IPS DF 4.7 (cell line): ENCODE data around the gene DGKD.

Experiments used
- DNase-seq: peaks from one replicate; pipeline ENCODE4 v3.0.0-alpha.2; 2013; ENCODE audit warnings: low spot score; ENCODE audit errors: extremely low read depth

DGKD gene

DNA sequence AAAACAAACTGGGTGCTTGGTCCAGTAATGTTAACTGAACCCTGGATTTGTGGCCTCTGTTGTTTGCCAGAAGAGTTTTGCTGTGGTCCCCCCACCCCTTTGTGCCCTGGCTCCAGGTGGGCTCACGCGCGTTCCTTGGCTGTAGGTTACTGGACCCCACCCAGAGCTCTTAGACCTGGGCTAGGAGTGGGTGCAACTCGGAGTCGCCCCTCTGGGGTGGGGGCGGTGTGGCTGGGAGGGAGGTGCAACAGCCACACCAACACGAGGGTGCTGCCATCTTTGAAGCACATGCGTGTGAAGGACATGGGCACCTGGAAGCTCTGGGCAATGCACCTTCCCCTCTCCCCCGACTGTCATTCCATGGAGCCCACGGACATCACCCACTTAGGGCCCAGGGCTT, 119.6 kb downstream of the DGKD start:
- DNase-seq: no peak

DNA sequence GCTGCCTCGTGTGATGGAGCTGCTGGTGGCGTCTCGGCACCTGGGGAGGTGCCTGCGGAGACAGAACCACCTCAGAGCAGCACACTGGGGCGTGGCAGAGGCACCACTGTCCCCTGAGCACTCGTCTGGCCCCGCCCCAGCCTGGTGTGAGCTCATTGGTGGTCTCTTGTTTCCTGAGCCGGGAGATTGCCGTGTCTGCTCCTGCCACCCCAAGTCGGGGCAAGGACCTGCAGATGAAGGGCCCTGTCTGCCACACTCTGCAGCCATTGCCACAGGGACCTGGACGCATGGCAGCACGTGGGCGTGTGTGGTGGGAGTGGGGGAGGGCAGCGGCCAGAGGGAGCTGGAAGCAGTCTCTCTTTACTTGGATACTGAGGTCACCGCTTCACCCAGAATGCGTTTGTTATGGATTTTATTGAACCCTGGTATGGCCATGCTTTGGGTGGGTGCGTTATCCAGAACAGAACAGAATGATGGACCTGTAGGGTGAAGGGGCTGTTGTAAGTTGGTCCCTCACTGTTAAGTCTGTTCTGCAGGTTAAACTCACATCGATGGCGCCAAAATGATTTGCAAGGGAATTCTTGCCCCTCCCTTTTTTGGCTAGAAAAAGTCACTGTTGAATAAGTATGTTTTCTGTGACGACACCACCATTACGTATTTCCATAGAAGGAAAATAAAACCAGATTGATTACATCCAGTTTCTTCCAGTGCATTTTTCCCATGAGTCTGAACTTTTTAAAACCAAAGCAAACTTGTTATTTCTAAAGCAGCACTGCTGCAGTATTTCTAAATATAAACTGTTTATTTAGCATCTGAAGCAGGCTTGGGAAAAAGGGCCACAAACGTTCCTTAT, 120.2 kb downstream of the DGKD start:
- no peak for DNase-seq

DNA sequence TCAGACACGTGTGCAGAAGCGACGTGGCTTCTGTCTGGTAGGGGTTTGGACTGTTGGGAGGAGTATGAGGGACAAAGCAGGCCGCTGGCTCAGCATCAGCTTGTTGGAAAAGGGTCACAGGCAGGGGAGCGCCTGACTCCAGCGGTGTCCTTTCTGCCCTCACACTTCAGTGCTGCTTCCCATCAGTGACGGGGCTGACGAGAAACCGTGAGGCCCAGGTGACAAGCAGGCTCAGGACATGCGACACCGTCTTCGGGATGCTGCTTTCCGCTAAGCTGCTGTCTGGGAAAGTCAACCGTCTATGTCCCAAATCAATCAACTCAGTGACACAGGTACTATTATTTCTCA, 121.7 kb downstream of the DGKD start:
- DNase-seq: no peak

DNA sequence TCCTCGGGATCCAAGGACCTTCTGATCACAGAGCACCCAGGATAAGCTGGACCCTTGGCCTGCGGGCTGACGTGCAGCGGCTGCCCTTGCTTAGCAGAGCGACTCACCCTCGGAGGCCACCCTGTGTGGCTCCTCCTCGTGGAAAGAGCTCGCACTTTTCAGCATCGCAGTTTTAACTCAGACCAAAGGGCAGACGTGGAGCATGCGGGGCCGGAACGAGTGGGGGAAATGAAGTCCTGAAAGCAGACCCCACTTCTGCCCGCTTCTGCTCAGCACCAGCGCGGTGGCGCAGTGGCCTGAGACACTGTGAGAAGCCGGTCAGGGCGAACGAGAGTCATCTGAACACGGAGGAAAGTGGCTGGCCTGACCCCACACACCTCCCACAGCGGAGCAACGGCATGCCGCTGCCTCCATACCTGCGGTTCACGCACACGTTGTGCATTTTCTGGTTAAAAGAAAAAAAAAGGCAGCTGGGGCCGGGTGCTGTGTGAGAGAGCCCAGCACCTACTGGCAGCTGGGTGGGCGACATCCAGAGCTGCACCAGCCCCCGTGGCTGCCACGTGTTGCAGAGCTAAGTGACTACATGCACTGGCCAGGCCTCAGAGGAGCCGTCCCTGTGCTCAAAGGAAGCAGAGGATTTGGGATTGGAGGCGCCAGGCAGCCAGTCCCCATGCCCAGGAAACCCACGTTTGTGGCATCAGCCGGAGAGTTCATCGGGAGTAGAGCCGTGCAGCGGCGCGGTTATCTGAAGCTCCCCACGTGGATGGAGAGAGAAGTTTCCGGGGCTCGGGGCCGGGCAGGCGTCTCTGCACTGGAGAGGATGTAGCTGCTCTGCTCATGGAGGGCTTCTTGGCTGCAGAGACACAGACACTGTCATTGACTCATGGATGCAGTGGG, 122.6 kb downstream of the DGKD start:
- DNase-seq: no peak

DNA sequence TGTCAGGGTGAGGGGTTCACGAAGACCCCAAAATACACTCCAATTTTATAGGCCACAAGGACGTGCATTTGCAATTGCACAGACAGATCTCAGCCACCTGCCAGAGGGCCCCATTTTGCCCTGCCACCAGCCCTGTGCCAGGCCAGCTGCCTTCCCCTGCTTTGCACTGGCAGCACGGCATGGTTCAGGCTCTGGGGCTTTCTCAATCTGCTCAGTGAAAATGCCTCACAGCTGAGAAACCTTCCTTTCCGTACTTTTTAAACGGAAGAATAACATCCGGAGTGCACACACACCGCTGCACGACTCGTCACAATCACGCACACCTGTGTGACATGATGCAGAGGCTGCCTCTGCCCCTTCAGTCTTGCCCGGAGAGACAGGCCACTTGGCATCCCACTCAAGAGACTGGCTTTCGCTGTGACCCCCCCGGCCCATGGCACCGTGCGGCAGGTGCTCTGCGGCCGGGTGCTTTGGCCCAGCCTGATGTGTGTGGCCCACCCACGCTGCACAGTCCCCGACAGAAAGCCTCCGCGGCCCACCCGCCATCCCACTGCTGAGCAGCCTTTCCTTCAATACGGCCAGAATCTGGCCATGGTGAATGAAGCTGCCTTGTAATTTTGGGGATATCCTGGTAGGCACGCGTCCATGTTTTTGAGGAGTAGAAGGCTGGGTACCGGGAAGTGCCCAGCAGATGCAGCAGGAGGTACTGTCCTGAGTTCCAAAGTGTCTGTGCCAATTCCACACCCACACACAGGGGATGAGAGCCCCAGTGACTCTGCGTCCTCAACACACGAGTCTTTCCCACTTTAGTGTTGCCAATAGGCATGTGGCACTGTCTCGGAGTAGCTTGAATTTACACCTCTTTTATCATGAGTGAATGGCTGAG, 123.5 kb downstream of the DGKD start:
- no peak for DNase-seq

DNA sequence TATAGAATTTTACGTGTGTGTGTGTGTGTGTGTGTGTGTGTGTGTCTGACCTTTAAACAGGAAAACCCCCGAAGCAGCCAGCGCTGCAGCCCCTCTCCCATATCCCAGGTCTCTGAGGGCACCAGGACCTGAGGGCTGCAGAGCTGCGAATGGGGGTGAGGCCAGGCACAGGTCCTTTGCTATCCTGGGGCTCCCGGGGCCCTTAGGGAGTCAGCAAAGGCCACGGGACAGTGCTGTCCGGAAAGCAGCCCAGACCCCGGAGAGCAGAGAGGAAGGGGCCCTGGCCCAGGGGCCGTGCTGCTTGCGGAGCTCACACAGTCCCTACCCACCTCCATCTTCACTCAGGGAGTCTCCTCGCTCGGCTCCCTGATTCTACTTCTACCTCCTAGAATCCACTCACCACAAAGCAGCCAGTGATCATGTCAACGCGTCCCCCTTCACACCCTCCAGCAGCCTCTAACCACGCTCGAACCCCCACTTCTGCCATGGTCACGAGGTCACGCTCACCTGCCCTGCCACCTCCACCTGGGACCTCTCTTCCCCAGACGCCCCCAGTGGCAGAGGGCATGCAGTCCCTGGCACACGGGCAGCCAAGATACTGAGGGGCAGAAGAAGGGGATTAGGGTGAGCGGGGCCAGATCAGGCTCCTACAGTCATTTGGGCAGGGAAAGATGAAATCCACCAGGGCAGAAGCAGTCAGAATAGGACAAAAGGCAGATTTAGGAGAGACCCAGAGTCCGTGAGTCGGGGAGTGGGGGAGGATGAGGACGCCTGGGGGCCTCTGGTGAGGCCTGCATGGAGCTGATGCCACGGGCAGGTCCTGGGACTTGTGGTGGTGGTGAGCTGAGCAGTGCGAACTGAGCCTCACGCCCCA, 125.6 kb downstream of the DGKD start:
- DNase-seq: no peak

DNA sequence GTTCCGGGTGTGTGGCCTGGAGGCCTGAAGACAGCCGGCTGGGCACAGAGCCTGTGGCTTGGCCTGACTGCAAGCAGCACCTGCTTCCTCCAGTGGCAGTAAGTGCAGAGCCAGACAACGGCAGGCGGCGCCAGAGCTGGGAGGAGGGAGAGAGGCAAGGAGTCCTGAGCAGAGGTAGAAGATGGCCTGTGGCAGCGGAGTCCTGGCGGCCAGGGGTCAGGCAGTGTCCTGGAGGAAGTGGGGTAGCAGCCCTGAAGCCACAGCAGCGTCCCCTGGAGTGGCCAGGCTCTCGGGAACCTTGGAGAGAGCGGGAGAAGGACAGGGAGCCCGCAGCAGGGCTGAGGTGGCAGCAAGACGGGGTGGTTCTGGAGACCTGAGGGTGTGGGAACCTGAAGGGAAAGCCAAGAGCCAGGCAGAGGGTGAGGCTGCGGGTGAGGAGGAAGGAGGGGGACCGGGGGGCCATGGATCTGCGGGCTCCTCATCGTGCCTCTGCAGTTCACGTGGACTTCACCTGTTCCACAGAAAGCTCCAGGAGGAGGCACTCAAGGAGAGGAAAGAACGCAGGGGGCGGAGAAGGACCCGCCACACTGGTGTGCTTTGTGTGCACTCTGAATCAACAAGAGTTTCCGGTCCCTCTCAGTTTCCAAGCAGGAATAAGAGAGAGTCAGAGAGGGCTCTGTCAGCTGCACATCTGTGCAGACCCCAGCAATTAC, 126.4 kb downstream of the DGKD start:
- DNase-seq: no peak

DNA sequence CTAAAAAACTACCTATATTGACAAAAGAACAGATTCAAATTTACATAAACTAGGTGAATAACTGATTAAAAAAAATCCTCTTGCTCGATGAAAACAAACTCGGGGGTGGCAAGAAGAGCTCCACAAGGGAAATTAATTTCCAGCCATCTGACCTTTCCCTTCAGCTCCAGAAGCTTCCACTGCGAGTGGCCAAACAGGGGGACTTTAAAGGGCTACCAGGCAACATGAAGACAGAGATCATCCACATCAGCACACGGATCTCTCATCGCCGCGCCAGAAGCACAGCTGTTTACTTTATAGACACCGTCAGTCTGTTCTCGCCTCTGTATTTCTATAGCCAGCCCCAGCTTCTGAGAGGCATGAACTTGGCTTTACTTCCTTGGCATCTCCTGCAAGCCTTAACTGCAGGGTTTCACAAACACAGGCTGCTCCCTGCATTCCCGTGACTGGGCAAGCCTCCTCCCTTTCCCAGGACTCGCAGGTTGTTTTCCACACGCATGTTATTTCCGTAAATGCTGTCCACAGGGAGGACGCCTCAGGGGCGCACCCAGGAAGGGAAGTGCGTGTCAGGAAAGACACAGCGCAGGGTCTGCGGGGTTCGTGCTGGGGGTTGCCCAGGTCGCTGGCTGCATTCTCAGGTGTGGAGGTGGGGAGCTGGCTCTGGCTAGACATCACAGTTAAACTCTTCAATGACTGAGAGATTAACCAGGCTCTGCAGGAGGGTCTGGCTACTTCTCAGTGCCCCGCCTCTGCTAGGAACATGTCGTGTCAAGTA, 127.3 kb downstream of the DGKD start:
- no peak for DNase-seq

DNA sequence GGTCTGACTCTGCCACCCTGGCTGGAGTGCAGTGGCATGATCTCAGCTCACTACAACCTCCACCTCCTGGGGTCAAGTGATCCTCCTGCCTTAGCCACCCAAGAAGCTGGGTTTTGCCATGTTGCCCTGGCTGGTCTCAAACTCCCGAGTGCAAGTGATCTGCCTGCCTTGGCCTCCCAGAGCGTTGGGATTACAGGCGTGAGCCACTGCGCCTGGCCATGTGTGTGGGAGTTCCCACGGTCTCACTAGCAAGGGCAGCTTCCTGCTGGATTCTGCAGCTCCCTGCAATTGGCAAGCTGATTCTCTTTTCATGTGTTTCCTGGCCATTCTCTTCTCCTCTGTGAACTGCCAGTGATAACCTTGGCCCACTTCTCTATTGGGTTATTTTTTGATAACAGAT, 128.3 kb downstream of the DGKD start:
- no peak for DNase-seq

DNA sequence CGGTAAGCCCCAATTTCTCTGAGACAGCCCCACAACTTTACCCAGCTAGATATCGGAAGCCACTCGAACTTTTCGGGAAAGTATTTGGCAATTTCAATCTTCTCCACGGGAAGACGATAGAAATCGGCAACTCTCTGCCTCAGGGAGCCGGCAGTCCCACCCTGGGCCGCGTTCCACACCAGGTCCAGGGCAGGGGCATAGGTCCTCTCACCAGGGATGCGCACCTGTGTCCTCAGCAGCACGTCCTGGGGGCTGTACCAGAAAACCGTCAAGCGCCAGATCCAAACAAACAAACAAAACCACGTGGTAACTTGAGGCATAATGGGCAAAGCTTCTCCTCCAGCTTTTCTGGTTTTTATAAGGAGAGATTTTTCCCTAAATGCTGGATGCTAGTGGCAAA, 131.4 kb downstream of the DGKD start:
- no peak for DNase-seq

DNA sequence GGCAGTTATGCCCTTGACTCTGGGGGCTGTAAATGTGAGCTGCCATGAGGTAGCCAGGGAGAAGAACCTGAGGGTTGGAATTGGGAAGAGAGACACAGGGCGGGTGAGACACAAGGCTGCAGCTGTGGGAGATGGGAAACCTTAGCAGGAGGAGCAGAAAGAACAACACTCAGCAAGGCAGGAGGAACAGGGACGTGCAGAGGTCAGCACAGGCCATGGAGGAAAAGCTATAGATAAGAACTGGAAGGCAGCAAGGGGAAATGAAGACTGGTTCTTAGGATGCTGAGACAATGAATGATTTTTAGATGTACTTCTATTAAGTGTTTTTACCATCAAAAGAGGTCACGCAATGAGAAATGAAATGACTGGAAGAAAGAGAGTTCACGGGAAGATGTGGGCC, 132.1 kb downstream of the DGKD start:
- no peak for DNase-seq

DNA sequence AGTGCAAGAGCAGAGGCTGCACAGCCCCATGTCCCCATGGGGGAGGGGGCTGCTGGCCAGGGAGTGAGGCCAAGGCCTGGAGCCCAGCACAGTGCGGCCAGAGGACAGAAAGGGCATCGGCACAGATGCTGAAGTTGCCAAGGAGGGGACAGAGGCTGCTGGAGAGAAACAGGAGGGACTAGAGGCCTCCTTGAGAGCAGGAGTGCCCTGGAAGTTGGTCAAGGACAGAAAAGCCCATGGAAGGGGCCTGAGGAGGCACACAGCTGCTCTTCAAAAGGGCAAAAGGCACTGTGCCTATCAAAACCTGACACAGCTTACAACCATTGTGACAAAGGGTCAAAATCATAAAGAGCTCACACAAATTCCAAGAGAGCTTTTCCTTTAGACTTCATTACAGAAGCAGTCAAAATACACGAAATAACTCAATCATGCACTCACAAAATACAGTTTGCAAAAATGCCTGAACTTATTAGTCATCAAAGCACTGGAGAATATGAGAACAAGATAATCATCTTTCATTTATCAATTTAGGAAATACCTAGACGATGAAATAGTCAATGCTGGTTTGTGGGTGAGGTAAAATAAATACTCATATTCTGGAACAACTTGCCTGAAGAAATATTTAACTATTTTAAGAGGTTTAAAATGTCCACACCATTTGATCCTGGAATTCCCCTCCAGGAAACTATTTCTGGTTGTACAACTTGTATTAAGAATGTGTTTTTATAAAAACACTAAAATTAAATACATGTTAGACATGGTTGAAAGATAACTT, 132.7 kb downstream of the DGKD start:
- DNase-seq: no peak

DNA sequence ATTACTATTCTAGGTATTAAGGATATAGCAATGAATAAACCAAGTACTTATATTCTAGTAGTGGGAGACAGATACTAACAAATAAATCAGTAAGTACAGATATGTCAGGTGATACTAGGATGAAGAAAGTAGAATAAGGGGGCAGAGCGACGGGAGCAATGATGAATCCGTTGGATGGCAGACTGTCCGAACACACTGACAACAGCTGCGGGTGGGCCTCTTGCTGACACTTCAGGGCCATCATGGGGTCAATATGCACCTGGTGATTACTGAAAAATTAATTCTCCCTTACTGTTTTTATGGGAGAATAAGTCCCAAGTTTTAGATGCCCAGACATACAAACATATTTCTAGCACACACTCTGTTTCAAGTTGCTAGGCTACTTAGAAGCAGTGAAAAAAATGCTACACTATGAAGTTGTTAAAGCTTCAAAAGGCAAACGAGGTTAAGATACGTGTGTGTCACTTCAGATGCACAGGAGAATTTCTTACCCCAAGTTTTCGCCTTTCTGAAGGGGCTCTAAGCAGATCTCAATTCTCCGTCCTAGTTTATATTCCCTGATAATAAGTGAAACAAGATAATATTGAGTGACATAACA, 133.6 kb downstream of the DGKD start:
- DNase-seq: no peak

DNA sequence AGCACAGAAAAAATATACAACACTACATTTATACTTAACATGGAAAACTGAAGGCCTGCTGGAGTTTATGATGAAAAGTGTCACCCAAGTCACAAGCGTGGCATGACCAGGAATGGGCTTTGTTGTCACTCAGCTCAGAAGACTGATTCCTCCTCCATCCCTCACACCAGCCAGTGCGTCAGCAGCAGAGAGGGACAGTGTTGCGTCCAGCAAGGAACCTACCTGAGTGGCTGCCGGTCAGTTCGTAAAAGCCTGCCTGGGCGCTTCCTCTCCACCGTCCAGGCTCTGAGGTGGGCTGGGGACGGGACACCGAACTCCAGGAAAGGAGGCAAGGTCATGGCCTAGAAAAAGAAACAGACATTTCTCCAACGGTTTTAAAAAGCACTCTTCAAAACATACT, 134.8 kb downstream of the DGKD start:
- no peak for DNase-seq

DNA sequence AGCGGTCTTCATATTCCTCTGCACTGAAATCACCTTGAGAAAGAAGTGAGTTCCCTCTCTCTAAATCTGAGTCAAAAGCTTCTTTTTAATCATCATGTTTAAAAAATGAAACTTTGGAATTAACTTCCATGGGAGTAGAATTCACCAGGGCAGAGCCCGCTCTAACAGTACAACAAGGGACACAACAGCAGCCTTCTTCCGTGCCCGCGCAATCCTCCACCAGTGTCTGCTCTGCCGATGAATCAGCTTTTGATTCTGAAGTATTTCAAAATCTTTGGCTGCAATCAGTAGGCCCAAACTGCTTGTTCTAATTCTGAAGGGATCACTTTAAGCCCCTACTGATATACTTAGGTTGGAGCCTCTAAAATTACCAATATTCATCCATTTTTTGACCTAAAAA, 135.4 kb downstream of the DGKD start:
- DNase-seq: no peak

DNA sequence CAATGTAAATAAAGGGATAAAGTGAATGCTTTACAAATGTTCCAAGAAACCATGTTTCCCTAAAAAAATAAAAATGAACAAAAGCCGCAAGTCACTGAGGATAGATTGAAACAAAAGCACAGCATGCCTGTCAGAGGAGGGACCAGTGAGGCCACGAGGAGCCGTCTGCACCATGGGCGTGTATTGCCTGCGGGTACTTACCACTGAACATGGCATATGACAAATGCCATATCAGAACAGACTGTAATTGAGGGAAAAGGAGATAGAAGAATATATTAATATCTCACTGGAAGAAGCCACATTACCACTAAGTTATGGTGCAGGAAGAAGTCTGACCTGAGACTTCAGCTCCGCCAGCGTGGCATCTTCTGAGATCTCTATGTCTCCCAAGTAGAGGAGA, 136.5 kb downstream of the DGKD start:
- DNase-seq: no peak

DNA sequence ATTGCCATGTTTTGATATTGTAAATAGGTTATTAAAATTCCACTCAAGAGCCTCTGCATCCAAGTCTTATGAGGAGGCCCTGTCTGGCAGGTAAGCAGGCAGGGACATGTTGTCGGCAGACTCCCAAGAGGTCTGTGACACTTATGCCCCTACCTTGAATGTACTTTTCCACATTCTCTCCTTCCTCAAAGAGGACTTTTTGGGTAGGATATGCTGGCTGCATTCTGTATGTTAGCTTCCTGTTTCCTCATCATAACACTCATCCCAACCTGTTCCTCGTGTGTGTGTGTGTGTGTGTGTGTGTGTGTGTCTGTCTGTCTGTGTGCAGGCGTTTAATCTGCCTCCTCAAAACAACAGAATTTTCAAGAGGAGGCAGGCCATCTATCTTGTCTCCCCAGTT, 137.0 kb downstream of the DGKD start:
- DNase-seq: no peak

DNA sequence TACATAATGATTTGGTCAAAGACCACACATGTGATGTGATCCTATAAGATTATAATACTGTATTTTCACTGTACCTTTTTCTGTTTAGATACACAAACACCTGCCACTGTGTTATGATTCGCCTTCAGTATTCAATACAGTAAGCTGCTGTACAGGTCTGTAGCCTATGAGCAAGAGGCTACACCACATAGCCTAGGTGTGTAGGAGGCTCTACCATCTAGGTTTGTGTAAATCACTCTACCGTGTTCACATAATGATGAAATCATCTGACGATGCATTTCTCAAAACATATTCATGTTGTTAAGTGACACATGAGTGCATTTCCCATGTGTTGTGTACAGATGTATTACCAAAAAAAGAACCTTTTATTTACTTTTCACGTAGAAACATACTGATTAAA, 137.8 kb downstream of the DGKD start:
- no peak for DNase-seq
